Heart right ventricle (tissue), 16 donors: ENCODE results near the gene EEF1AKMT4. TPM values are rescaled to one million over a fixed set of nuclear protein-coding genes. Genes with fewer than 3 reads are reported as not detected.

Source experiments
- ATAC-seq, 8 donors: fragments of 200-7000 bp; cut with Tn5 transposase; one replicate each; pipeline ENCODE4 v1.9.1; 2020; ENCODE audit warnings: mild to moderate bottlenecking in 8 of 8, moderate library complexity in 8 of 8, moderate number of reproducible peaks in 1 of 8
- DNase-seq, 2 donors: peaks; one replicate each; pipeline ENCODE4 v3.0.0-alpha.2; 2020
- H3K27ac ChIP-seq, 10 donors: fragments of 200-600 bp; sonication (generic) in 2 of 10; one replicate each; pipeline versions ENCODE4 v1.5.0 to v1.8.0; 2020 to 2022; ENCODE audit warnings: mild to moderate bottlenecking in 3 of 10
- H3K27me3 ChIP-seq, 7 donors: fragments of 200-600 bp; one replicate each; pipeline ENCODE4 v1.8.0; 2021 to 2022; ENCODE audit warnings: mild to moderate bottlenecking in 2 of 7
- H3K36me3 ChIP-seq, 9 donors: fragments of 200-600 bp; sonication (generic) in 1 of 9; one replicate each; pipeline versions ENCODE4 v1.5.0 to v1.8.0; 2020 to 2022; ENCODE audit warnings: mild to moderate bottlenecking in 2 of 9
- H3K4me1 ChIP-seq, 9 donors: fragments of 200-600 bp; sonication (generic) in 1 of 9; one replicate each; pipeline versions ENCODE4 v1.5.0 to v1.8.0; 2020 to 2022; ENCODE audit warnings: mild to moderate bottlenecking in 4 of 9
- H3K4me3 ChIP-seq, 10 donors: fragments of 200-600 bp; sonication (generic) in 2 of 10; one replicate each; pipeline versions ENCODE4 v1.5.0 to v1.8.0; 2020 to 2022; ENCODE audit warnings: mild to moderate bottlenecking in 7 of 10, moderate library complexity in 2 of 10
- H3K9me3 ChIP-seq, 11 donors: fragments of 200-600 bp in 10 of 11; sonication (generic) in 2 of 11; one replicate each; pipeline versions ENCODE4 v1.5.0 to v1.8.0; 2013 to 2022; ENCODE audit warnings: mild to moderate bottlenecking in 2 of 11, control low read depth in 1 of 11, moderate library complexity in 1 of 11
- WGBS, 2 donors: extraction: QIAGEN DNeasy Blood & Tissue Kit; methylation state at CpG; one replicate each; pipeline ENCODE4 v1.1.7; 2013; ENCODE audit warnings: inconsistent platforms in 1 of 2; 5-methylcytosine and 5-hydroxymethylcytosine counted together
- intact Hi-C, 10 donors: fragments of 100-400 bp; cut with DNase I; formaldehyde crosslinking; loops; one replicate each; pipeline versions ENCODE4 v1.11.1 to v1.14.2; 2022
- polyA plus RNA-seq, 2 donors: library from polyadenylated mRNA; stranded (reverse); fragments of 200-250 nt; gene quantifications; one replicate each; pipeline ENCODE4 v1.2.3, GENCODE V29; 2013
- total RNA-seq, 10 donors: library from RNA; stranded (reverse); fragmentation: NEBNext Ultra II Directional in 3 of 10; extraction: Animal tissue kit (Norgen Biotek cat#: 25700) in 3 of 10; gene quantifications; one replicate each; pipeline versions ENCODE4 v1.2.1 to v1.2.4, GENCODE V29; 2021 to 2023
- TF ChIP-seq, protein P1 (sequence below), 9 donors: fragments of 200-600 bp; sonication (generic) in 2 of 9; IDR thresholded peaks; one replicate each; pipeline versions ENCODE4 v1.5.0 to v1.8.0; 2021 to 2022; ENCODE audit warnings: antibody characterized with exemption in 9 of 9, mild to moderate bottlenecking in 5 of 9, moderate library complexity in 1 of 9
- donor health status: Arrhythmogenic right ventricular cardiomyopathy.
- donor health status: ischemic (EF 13 %, LVEDD 7.1; RV severe dilation, severe dysfunction).
- donor health status: healthy with polysubstance abuse.
- donor health status: DM: no; HTN: yes; CAD: no.
- donor health status: DM: no; HTN: no; CAD: no.
- donor health status: ischemic (EF 25% LVEDD 6.9; RV normal size, moderate dysfunction).
- donor health status: ischemic (EF 25% LVEDD 5.7; RV mildly dilated, moderate dysfunction).
- donor health status: healthy.
- donor health status: DM: yes; HTN: yes; CAD: no.
- donor health status: Ischemic cardiomyopathy.
- donor health status: ischemic (EF 35%, LVEDD 5.7; RV mildly dilated, moderate dysfunction).
- donor health status: nonischemic (EF 11% LVEDD 7.7; RV severe dilation, severe dysfunction).
- donor health status: DM: yes; HTN: yes; CAD: no.
- donor health status: PGD.
- donor health status: ischemic (EF 29% LVEDD 5.4; RV normal size, mild dysfunction).
- donor health status: nonischemic (EF 23%, LVEDD 6.1; RV moderate dilation, normal function).

EEF1AKMT4 gene
- total and polyA plus RNA-seq, 12 donors, result 0.49 to 19.4 (median 1.1) TPM

DNA sequence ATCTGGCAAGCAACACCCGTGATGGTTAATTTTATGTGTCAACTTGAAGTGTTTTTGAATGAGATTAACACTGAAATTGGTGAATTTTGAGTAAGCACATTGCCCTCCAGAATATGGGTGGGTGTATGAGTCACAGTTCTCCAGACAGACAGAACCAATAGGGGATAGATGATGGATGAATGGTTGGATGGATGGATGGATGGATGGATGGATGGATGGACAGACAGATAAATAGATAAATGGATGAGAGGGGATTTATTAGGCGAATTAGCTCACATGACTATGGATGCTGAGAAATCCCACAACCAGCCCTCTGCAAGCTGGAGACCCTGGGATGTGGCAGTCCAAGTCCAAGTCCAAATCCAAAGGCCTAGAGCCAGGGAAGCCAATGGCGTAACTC, 25.5 kb upstream of the EEF1AKMT4 start:
- H3K27me3 ChIP-seq, result peaks cover 0 to 50% (median 7%) of the 10 kb centered on the region in 7 donors
- TF ChIP-seq, protein P1, sequence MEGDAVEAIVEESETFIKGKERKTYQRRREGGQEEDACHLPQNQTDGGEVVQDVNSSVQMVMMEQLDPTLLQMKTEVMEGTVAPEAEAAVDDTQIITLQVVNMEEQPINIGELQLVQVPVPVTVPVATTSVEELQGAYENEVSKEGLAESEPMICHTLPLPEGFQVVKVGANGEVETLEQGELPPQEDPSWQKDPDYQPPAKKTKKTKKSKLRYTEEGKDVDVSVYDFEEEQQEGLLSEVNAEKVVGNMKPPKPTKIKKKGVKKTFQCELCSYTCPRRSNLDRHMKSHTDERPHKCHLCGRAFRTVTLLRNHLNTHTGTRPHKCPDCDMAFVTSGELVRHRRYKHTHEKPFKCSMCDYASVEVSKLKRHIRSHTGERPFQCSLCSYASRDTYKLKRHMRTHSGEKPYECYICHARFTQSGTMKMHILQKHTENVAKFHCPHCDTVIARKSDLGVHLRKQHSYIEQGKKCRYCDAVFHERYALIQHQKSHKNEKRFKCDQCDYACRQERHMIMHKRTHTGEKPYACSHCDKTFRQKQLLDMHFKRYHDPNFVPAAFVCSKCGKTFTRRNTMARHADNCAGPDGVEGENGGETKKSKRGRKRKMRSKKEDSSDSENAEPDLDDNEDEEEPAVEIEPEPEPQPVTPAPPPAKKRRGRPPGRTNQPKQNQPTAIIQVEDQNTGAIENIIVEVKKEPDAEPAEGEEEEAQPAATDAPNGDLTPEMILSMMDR (IDR thresholded peaks at IDR 0.05), result no peak
- intact Hi-C loops, result no loop called here
- no peak for ATAC-seq
- H3K9me3 ChIP-seq, result no peaks in the 10 kb centered on the region
- 78% methylated on average over 3 of the region's 3 CpGs for WGBS, 2 donors
- no peak overlapping the region for H3K4me3 ChIP-seq
- peaks cover 0 to under 1% (median 0%) of the 10 kb centered on the region in 9 donors for H3K4me1 ChIP-seq
- no peak for DNase-seq
- no peak overlapping the region for H3K27ac ChIP-seq
- H3K36me3 ChIP-seq, result no peaks in the 10 kb centered on the region

GRCh38 chr3:184227481-184227935, 22.0 kb upstream of the EEF1AKMT4 start:
- Histone ChIP-seq H3K4me1 (peaks cover 0 to 20% (median 11%) of the 10 kb centered on the region in 9 donors), H3K4me3 (no peak overlapping the region), H3K36me3 (no peaks in the 10 kb centered on the region), H3K27ac (no peak overlapping the region), H3K27me3 (peaks cover 17 to 78% (median 41%) of the 10 kb centered on the region in 7 donors), H3K9me3 (no peaks in the 10 kb centered on the region)
- TF ChIP-seq, protein P1 (IDR thresholded peaks at IDR 0.05), result peak; percentile 47 to 85 (median 73)
- ATAC-seq, result peak in 1 of 8 donors; percentile 31
- no peak for DNase-seq
- 59 to 61% methylated on average over 2 of the region's 2 CpGs for WGBS, 2 donors
- intact Hi-C loops, result no loop called here

DNA sequence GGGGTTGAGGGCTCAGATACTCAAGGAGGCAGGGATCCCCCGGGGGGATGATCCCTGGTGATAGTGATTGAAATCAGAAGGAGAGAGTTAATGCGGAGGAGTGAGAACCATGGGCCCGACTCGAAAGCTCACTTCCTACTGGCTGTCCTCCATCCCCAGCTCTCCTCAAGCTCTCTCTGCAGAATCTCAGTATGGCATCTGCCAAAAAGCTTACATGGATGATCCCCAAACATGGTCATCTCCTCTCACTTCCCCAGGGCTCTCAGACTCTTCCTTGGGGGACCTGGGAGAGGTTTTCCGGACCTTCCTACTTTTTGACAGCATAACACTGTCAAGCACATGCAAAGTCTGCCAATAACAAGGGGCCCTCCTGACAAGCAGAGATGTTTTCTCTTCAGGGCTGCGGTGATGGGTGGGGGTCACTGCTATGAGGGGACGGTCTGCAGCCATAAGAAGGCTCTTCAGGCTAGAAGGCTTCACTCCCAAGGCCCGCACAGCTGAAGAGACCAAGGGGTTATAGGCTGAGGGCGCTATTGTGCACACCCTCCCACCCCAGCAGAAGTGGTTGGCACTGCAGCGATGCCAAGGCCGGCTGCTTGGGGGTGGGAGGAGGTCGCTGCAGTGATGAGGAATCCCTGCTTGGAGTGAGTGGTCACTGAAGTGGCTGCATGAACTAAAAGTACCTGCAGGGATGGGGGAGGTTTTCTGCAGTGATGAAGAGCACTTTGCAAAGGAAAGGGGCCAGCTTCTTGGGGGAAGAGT, 20.9 kb upstream of the EEF1AKMT4 start:
- peaks cover 17 to 89% (median 51%) of the 10 kb centered on the region in 7 donors for H3K27me3 ChIP-seq
- no peak for DNase-seq
- TF ChIP-seq, protein P1 (IDR thresholded peaks at IDR 0.05), result no peak

GRCh38 chr3:184229394-184230080, 19.9 kb upstream of the EEF1AKMT4 start, which contains the start of gene VWA5B2:
VWA5B2 (plus strand) TSS chr3:184229585; CDS start chr3:184230529, 944 bp downstream.
- TF ChIP-seq, protein P1 (IDR thresholded peaks at IDR 0.05), result peak in 8 of 9 donors; percentile 5 to 45 (median 29)
- DNase-seq (peak; percentile 36 to 67), ATAC-seq (peak; percentile 84 to 91 (median 87))
- Histone ChIP-seq H3K27me3 (peaks cover 17 to 90% (median 52%) of the 10 kb centered on the region in 7 donors), H3K36me3 (no peaks in the 10 kb centered on the region), H3K4me3 (peak within 1 kb of the TSS; percentile 38 to 69 (median 54)), H3K4me1 (peaks cover 0 to 20% (median 11%) of the 10 kb centered on the region in 9 donors), H3K9me3 (no peaks in the 10 kb centered on the region), H3K27ac (no peak within 1 kb of the TSS)
- WGBS, 2 donors, result 0 to 1% methylated on average over 53 to 66 of the region's 66 CpGs
- intact Hi-C loops, result no loop called here

More for the DNA sequence above, 20.9 kb upstream of the EEF1AKMT4 start:
- 35 to 40% methylated on average over 12 of the region's 12 CpGs for WGBS, 2 donors
- no peaks in the 10 kb centered on the region for H3K36me3 ChIP-seq
- intact Hi-C loops, result no loop called here
- H3K4me1 ChIP-seq, result peaks cover 0 to 20% (median 11%) of the 10 kb centered on the region in 9 donors
- H3K27ac ChIP-seq, result no peak overlapping the region
- ATAC-seq, result no peak
- H3K4me3 ChIP-seq, result peak overlapping the region in 7 of 10 donors; percentile 49 to 69 (median 57)
- H3K9me3 ChIP-seq, result no peaks in the 10 kb centered on the region
